HG03575 (cell line): ENCODE data around the gene CCL4.

Source experiments
- ATAC-seq: cut with Tn5 transposase; IDR thresholded peaks from one replicate; pipeline ENCODE4 v1.9.1; 2021; ENCODE audit not compliant: unreplicated experiment, insufficient number of reproducible peaks, low FRiP score; ENCODE audit errors: extremely low read depth

The CCL4 gene

DNA sequence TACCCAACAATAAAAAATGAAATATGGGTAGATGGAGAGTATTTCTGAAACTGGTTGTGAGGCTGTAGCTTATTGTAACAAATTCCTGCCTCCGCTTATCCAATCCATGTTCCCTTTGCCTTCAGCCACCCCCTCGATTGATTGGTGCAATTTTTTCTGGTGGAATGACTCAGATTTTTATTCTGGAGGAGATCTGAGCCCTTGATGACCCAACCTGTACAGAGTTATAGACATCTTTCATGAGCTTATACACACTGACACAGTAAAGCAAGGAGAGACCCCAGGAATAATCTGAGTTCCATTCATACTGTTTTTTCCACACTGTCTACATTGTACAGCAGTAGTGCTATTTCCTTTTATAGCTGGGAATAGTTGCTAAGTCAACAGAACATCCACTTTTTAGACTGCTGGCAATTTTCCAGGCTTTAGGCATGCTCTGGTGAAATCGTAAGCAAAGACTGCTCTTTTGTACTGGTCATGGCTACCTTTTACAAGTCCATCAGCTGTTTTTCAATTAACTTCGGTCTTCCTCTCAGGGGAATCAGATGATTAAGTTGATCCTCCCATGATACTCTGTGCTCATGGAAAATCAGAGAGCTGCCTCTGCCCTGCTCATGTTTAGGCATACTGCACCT, 30.1 kb downstream of the CCL4 start:
- no peak for ATAC-seq

DNA sequence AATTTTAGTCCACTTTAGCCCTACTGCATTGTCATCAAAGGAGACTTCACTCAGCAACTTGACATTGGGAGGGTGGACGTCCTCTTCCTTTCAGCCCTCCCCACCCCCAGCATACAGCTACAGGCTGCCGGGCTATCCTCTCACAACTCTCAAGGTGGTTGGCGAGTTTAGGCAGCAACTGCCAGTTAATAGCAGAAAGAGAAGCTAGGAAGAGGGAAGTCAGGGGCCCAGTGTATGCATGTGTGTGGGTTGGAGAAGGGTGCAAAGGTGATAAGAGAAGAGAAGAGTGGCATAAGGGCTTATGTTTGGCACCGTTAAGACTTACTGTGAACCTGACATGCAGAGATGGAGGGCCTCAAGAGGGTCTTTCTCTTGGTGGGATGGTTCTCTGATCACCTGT, 31.8 kb downstream of the CCL4 start:
- ATAC-seq = no peak

DNA sequence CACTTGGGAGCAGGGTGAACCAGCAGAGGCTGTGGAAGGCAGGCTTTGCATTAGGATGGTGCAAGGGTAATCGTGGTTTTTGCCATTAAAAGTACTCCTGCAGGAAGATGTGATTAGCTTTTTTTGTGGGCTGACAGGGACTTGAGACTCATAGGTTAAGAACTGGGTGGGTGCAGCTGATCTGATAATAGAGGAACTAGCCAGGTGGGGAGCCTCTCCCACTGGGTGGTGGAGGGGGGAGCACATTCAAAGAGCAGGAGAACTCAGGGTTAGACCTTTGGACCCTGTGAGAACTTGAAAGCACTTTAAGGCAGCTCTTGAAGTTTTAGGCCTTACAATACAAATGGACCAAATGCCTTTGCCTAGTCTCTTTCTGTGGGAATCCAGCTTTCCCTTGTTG, 32.4 kb downstream of the CCL4 start:
- no peak for ATAC-seq

DNA sequence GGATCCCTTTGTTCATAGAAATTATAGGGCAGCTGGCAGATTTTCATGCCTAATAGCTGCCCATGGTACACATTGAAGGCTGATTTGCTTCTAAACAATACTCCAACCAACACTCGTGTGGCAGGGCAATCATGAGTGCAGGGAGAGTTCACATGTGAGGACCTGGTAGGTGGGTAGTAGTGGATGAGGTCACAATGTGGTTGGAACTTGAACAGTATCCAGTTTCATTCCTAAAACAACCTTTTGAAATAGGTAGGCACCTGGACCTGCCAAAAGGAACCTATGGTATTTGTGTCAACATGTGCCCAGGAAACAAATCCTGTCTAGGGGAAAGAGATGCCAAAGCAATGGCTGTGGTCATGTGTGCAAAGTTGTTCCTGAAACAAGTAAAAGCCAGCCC, 32.8 kb downstream of the CCL4 start:
- no peak for ATAC-seq

DNA sequence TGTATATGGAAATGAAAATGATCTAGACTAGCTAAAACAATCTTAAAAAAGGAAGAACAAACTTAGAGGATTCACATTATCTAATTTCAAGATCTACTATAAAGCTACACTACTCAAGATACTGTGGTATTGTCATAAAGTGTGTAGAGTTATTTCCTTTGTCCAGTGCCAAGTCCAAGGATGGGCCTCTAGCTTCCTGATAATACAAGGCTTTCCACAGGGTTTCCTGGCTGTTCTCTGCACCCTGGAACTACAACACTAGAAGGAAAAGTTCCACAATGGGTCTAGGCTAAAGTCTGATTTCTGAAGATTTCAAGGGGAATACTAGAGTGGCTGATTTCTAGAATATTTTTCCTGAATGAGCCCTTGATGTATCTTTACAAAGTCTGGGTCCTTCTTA, 38.6 kb downstream of the CCL4 start:
- no peak for ATAC-seq

DNA sequence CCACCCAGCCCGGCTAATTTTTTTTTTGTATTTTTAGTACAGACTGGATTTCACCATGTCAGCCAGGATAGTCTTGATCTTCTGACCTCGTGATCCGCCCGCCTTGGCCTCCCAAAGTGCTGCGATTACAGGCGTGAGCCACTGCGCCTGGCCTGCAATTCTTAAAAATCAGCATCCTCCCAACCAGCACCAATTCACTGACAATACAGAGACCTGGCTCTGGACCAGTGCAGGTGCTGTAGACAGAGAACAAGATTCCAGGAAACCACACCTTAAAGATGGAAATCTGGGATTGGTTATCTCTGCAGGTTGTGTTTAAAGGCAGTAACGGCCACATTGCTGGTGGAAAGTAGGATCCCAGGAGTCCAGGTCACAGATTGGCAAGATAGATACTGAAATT, 39.2 kb downstream of the CCL4 start:
- no peak for ATAC-seq

DNA sequence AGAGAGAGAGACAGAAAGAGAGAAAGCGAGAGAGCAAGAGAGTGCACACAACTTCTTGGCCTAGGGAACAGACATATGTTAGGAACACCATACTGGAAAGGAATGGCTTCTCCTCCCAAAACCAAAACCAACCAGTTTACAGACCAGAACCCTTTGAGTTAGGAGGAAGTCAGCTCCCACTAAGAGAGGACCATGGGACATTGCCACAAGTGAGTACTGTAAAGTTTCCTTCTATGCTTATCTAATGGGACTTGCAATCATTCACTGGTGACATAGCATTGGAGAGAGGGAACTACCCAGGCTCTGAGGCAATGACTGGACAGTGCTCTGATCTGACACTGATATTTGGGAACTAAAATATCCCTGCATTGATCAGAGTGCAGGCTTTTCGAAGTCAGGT, 40.4 kb downstream of the CCL4 start:
- ATAC-seq = no peak

DNA sequence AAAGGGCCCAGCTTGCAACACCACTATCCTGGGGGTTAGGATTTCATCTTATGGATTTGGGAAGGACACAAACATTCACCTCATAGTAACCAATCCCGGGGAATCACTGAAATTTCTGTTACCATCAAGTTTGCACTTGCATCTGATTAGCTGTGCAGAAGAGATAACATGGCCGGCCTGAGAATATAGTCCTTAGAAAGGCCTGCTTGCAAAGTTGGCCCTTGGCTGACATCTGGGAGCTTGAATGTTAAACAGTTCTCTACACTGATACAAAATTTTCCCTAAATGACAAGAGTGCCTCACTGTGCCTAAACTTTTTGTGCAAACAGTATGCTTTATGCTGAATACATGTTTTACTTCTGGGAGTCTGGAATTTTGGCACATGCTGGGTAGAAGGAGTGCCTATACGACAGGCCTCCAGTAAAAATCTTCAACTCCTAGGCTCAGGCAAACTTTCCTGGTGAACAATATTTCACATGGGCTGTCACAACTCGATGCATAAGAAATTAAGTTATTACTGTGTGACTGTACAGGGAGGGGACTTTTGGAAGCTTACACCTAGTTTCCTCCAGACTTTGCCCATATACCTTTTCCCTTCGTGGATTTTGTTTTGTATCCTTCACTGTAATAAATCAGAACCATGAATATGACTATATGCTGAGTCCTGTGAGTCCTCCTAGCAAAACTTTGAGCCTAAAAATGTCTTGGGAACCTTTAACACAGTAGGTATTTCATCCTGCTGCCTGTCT, 41.5 kb downstream of the CCL4 start:
- no peak for ATAC-seq

DNA sequence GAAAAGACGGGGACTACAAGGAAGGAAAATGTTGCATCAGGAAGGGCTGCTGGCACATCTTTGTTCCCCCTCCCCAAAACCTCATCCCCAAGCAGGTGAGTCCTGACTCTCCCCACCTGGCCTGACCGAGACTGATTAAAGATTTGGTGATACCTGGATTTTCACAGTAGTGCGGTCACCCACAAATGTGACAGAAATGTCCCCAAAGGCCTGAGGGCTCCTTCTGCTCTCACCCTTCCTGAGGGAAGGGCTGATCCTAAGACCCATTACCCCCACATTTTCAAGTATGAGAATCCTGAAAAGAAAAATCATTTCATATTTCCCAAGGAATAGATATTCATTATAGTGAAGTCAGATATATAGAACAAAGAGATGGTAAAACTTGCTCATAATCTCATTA, 44.0 kb downstream of the CCL4 start:
- no peak for ATAC-seq

DNA sequence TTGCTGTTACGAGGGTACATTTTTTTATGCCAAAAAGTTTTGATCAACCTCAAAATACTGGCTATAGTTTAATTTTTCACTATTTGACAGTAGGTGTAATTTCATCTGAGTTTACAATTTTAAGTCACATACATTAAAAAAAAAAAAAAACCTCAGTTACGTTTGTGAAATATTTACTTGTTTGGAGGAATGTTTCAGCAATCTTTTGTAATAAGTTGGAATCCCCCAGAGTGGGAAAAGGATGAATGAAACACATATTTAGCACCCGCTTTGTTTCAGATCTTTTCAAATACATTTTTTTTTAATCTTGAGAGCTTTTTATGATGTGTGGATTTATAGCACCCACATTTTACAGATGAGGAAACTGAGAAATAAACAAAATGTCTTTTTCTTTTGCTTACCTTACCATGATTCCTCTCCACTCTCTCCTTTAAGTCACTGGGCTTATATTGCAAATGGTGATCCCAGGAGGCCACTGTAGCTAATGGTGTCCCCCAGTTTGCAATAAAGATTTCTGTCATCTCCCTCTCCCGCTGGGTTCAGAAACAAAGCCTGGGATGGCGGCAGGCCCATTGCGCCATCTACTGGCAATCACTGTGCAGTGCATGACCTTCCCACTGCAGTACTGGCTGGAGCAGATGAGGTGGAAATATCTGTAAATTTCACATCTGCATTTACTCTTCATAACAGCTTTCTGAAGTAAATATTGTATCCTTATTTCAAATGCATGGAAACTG, 45.1 kb downstream of the CCL4 start:
- ATAC-seq = no peak

DNA sequence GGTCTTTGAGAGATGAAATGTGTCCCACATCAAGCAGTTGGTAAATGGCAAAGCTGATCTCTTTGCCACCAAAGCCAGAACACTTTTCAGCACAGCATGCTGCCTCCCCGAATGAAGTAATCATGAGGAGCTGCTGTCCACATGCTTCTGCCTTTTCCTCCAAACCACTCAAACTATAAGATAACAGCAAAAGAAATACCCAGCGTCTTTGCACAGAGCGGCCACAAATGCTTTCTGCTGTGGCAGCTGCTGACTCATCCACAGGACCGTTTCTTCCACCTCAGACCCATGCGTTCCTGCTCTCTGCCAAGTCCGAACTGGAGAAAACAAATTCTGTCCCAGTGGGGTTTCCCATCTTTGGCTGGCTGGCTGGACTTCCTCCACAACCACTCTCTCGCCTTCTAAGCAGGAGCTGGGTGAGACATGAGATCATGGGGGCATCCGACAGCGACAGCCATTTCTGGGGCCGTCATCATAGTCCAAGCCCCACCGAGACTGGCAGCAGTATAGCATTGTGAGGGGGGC, 45.7 kb downstream of the CCL4 start:
- ATAC-seq = no peak

DNA sequence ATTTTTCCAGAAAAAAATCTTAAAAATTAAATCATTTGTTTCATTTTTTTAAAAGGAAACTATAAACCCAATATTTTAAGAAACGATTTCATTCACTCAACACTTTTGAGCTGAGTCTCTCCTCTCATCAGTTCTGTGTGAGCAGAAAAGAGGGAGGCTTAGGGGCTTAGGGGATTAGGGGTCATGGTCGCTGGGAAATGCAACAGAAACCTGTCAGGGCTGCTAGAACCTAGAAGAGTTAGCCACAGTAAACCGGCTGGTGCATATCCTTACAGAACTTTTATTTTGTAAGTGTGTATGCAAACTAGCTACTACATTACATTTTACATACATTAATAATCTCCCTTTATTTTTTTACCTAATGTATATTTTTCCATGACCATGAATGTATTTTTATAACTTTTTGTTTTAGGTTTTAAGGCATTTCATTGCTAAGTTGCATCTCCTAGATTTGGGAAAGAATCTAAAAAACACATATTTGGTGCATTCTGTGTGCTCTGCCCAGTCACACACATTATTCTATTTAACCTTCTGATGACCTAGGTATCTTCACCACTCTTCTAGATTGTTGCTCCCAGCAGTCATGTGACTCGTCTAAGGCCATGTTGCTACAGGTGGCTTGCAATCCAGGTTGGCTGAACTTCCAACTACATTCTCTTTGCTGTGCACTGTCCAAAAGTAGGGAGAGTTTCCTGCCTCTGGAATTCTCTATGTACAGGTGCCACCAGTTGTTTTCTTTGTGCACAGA, 48.4 kb downstream of the CCL4 start:
- ATAC-seq = no peak

DNA sequence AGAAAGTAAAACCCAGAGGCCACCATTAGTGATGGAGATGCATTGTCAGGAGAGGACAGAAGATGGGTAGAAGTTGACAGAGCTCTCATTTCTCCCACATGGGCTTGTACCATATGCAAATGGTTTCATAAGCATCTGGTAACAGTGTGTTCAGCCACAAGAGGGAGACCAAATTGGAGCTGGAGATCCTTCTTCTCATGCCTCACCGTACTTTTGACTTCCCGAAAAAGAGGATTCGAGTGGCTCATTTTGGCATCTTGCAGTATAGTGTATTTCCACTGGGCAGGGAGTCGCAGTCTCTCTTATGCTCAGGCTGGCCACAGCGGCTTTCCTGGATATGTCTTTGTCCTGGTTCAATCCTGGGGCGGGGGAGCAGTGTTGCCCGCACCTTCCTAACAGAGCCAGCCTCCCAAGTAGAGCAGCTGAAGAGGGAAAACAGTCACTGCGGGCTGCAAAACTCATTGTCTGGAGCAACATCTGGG, 49.1 kb downstream of the CCL4 start:
- ATAC-seq = no peak

DNA sequence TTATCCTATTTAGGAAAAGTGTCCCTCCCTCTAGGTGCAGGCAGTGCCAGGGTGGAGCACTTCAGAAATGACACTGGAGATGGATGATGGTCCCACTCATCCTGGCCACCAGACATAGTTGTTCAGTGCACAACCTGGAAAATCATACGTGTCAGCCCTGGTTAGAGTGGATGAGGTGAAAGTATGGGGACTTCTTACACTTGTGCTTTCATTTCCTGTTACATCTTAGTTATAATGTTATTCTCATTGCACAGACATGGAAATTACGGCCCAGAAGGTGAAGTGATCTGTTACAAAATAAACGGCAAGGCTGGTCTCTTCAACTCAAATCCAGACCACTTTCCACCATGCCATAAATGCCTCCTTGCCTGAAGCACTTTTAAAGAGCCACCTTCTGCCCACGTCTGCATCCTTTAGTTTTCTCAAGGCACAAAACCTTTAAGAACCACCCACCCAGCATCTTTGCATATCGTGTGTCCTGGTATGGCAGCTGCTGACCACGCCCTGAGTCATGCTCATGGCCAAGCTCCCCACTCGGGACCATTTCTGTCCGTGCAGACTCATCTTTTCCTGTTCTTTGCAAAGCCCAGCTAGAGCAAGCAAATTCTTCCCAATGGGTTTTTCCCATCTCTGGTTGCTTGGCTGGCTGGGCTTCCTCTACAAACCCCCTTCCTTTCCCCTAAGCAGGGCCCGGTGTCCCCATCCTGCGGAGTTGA, 50.4 kb downstream of the CCL4 start:
- ATAC-seq = no peak
